D721Med (cell line): ENCODE results near the gene RASGRP3.

Experiments used
- DNase-seq: peaks from one replicate; pipeline ENCODE4 v3.0.0; 2011; ENCODE audit warnings: low spot score; ENCODE audit not compliant: insufficient read length
- FAIRE-seq: peaks from 2 replicates; lab custom pipeline; 2011; peaks lifted over from hg19 to GRCh38; lab: Jason Lieb, UNC
- TF ChIP-seq, protein P1 (sequence below): IDR thresholded peaks from 2 replicates; pipeline ENCODE4 v1.5.1; 2012; ENCODE audit warnings: mild to moderate bottlenecking, control low read depth; ENCODE audit not compliant: insufficient read depth; ENCODE audit errors: missing control alignments

RASGRP3 gene

GRCh38 chr2:33511141-33511540 is 34.7 kb downstream of the RASGRP3 start:
- no peak for DNase-seq
- TF ChIP-seq, protein P1, sequence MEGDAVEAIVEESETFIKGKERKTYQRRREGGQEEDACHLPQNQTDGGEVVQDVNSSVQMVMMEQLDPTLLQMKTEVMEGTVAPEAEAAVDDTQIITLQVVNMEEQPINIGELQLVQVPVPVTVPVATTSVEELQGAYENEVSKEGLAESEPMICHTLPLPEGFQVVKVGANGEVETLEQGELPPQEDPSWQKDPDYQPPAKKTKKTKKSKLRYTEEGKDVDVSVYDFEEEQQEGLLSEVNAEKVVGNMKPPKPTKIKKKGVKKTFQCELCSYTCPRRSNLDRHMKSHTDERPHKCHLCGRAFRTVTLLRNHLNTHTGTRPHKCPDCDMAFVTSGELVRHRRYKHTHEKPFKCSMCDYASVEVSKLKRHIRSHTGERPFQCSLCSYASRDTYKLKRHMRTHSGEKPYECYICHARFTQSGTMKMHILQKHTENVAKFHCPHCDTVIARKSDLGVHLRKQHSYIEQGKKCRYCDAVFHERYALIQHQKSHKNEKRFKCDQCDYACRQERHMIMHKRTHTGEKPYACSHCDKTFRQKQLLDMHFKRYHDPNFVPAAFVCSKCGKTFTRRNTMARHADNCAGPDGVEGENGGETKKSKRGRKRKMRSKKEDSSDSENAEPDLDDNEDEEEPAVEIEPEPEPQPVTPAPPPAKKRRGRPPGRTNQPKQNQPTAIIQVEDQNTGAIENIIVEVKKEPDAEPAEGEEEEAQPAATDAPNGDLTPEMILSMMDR: no peak
- FAIRE-seq: no peak

- TF ChIP-seq, protein P1: no peak
- no peak for FAIRE-seq
- DNase-seq: no peak
Observed at GRCh38 chr2:33512112-33512511, 35.7 kb downstream of the RASGRP3 start.

- no peak for FAIRE-seq
- TF ChIP-seq, protein P1: no peak
- no peak for DNase-seq
Observed at GRCh38 chr2:33513480-33513879, 37.0 kb downstream of the RASGRP3 start.

DNA sequence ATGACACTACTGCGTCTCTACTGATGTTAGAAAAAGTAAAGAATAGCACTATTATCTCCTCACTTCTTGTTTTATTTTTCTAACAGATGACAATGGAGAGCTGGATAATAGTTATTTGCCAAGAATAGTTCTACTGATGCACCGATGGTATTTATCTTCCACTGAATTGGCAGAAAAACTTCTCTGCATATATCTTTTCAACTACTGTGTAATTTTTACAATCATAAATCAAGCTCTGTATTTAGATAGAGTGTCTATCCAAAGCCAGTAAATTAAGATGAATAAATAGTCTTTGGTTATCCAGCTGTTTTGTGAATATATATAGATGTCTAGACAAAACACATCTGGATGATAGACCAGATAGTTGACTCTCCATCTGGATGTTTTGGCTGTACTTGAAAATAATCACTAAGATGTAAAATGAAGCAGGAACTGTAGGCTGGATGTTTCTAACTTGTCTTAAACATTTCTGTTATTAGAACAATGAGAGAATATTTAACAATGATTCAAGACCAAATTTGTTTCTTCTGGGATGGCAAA is 40.1 kb downstream of the RASGRP3 start:
- DNase-seq (no peak), FAIRE-seq (no peak)
- TF ChIP-seq, protein P1: no peak

- no peak for DNase-seq
- no peak for FAIRE-seq
- TF ChIP-seq, protein P1: no peak
Observed at GRCh38 chr2:33518200-33518599, 41.8 kb downstream of the RASGRP3 start.

DNA sequence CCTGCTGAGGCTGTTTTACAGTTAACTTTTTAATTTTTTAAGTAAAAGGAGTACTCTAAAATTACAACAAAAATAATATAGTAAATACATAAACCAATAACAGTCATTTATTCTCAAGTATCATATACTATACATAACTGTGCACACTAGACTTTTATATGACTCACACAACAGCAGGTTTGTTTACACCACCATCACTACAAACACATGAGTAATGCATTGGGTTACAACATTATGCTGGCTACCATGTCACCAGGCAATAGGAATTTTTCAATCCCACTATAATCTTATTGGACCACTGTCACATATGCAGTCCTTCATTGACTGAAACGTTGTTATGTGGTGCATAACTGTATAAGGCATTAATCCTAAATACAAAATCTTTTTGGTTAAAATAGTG is 42.5 kb downstream of the RASGRP3 start:
- TF ChIP-seq, protein P1: no peak
- no peak for FAIRE-seq
- DNase-seq: no peak

- FAIRE-seq (no peak), DNase-seq (no peak)
Observed at GRCh38 chr2:33521791-33522281, 45.4 kb downstream of the RASGRP3 start.

More at GRCh38 chr2:33521791-33522281, 45.4 kb downstream of the RASGRP3 start:
- TF ChIP-seq, protein P1: no peak
